ENCODE data around the gene AHCY.

The AHCY gene

DNA sequence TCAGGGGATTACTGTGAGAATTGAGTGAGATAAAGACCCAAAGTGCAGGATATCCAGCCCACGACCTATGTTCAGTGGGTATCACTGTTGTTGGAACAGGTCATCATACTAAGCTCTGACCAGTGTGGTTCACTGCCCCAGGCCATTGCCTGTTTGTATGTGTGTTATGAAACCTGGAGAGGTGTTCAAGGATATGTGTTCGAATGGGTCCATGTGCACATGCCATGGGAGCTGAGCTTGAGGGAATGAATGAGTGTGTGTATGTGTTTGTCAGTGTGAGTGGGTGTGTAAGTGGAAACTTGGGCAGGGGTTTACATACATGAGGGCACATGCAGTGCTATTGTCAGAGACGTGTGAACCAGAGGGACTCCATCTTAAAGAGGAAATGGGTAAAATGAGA is 17.7 kb upstream of the AHCY start:
- Histone ChIP-seq H3K4me2 (ENCODE audit: low read length) (no peak overlapping the region), H3K4me1 (ENCODE audit: control insufficient read depth, insufficient read depth, low read length) (peaks cover 9% of the 10 kb centered on the region), H3K36me3 (ENCODE audit: insufficient read depth, low read length) (no peaks in the 10 kb centered on the region), H3K9me3 (replicated peaks; ENCODE audit: low read length) (no peaks in the 10 kb centered on the region), H3K9ac (ENCODE audit: low read depth, low read length) (no peak overlapping the region), H3K4me3 (ENCODE audit: low read length) (no peak overlapping the region), H3K27me3 (ENCODE audit: control insufficient read depth, insufficient read depth, low read length) (peaks cover 6% of the 10 kb centered on the region)

GRCh38 chr20:34318609-34319443 is 15.7 kb upstream of the AHCY start:
- Histone ChIP-seq H3K9ac (ENCODE audit: low read depth, low read length) (no peak overlapping the region), H3K27me3 (ENCODE audit: control insufficient read depth, insufficient read depth, low read length) (peaks cover 6% of the 10 kb centered on the region), H3K4me3 (ENCODE audit: low read length) (no peak overlapping the region), H3K4me1 (ENCODE audit: control insufficient read depth, insufficient read depth, low read length) (peaks cover 19% of the 10 kb centered on the region), H3K9me3 (replicated peaks; ENCODE audit: low read length) (no peaks in the 10 kb centered on the region), H3K36me3 (ENCODE audit: insufficient read depth, low read length) (no peaks in the 10 kb centered on the region), H3K4me2 (ENCODE audit: low read length) (no peak overlapping the region)

DNA sequence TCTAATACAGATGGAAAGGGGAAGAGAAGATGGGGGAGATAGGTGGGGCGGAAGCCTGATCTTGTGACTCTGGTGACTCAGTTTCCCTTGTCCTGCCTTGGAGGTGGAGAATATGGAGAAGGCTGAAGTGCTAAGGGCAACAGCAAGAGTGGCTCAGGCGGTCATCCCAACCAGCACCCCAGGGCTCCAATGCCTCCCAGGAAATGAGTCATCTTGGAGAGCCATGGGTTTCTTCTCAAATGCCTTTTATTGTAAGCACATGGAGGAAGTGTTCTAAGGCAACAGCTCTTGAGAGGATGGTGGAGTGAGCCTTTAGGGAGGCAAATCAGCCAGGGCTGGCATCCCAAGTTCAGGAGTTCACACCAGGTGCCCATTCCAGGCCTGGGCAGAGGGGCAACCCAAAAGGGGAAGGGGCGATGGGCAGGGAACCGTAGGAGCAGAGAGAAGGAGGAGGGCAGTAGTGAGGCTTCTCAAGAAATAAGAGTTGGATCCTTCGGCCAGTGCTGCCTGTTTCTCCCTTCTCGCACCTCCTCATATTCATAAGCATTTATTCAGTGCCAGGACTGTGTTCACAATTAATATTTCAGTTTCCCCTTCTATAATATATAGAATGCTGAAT is 13.2 kb upstream of the AHCY start:
- H3K9ac ChIP-seq (ENCODE audit: low read depth, low read length) = no peak overlapping the region
- peaks cover 5% of the 10 kb centered on the region for H3K27me3 ChIP-seq (ENCODE audit: control insufficient read depth, insufficient read depth, low read length)
- no peaks in the 10 kb centered on the region for H3K36me3 ChIP-seq (ENCODE audit: insufficient read depth, low read length)
- H3K4me1 ChIP-seq (ENCODE audit: control insufficient read depth, insufficient read depth, low read length) = peaks cover 31% of the 10 kb centered on the region
- H3K4me3 ChIP-seq (ENCODE audit: low read length) = peak overlapping the region; percentile 24
- no peaks in the 10 kb centered on the region for H3K9me3 ChIP-seq (replicated peaks; ENCODE audit: low read length)
- H3K4me2 ChIP-seq (ENCODE audit: low read length) = peak overlapping the region; percentile 39

- Histone ChIP-seq H3K4me2 (ENCODE audit: low read length) (no peak overlapping the region), H3K9me3 (replicated peaks; ENCODE audit: low read length) (no peaks in the 10 kb centered on the region), H3K4me3 (ENCODE audit: low read length) (no peak overlapping the region), H3K9ac (ENCODE audit: low read depth, low read length) (no peak overlapping the region), H3K36me3 (ENCODE audit: insufficient read depth, low read length) (no peaks in the 10 kb centered on the region), H3K4me1 (ENCODE audit: control insufficient read depth, insufficient read depth, low read length) (peaks cover 31% of the 10 kb centered on the region), H3K27me3 (ENCODE audit: control insufficient read depth, insufficient read depth, low read length) (peaks cover 3% of the 10 kb centered on the region)
Measured at GRCh38 chr20:34315236-34315635, 12.1 kb upstream of the AHCY start.

DNA sequence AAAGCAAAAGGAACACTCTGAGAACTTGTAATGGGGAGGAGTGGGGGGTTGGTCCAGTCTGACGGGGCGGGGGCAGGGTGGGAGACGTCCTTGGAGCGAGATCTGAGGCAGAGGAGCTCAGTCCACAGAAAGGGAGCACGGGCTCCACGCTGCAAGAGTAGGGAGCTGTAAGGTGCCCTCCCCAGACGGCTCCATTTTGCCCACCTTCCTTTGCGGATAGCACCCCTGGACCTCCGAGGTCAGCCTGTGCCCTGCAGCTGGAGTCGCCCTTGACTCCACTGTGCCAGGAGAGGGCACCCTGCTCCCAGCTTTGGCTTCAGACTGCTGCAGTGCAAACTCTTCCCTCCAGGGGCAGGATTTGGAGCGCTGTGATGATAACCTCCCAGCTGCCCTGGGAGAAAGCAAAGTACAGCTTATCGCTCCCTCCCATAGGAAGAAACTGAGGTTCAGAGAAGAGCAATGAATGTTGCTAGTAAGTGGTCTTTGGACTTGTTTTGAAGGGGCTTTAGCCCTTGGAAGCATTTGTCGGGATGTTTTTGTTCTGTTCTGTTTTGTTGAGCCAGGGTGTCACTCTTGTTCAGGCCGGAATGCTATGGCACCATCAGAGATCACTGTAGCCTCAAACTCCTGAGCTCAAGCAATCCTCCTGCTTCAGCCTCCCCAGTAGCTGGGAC is 9.5 kb upstream of the AHCY start:
- H3K27me3 ChIP-seq (ENCODE audit: control insufficient read depth, insufficient read depth, low read length) = peaks cover 3% of the 10 kb centered on the region
- H3K4me1 ChIP-seq (ENCODE audit: control insufficient read depth, insufficient read depth, low read length) = peaks cover 31% of the 10 kb centered on the region
- no peaks in the 10 kb centered on the region for H3K9me3 ChIP-seq (replicated peaks; ENCODE audit: low read length)
- H3K36me3 ChIP-seq (ENCODE audit: insufficient read depth, low read length) = no peaks in the 10 kb centered on the region
- peak overlapping the region; percentile 80 for H3K4me2 ChIP-seq (ENCODE audit: low read length)
- no peak overlapping the region for H3K9ac ChIP-seq (ENCODE audit: low read depth, low read length)
- peak overlapping the region; percentile 57 for H3K4me3 ChIP-seq (ENCODE audit: low read length)

- Histone ChIP-seq H3K9me3 (replicated peaks; ENCODE audit: low read length) (no peaks in the 10 kb centered on the region), H3K9ac (ENCODE audit: low read depth, low read length) (peak overlapping the region; percentile 6), H3K4me2 (ENCODE audit: low read length) (peak overlapping the region; percentile 80), H3K4me1 (ENCODE audit: control insufficient read depth, insufficient read depth, low read length) (peaks cover 31% of the 10 kb centered on the region), H3K36me3 (ENCODE audit: insufficient read depth, low read length) (no peaks in the 10 kb centered on the region), H3K4me3 (ENCODE audit: low read length) (peak overlapping the region; percentile 57), H3K27me3 (ENCODE audit: control insufficient read depth, insufficient read depth, low read length) (peaks cover 3% of the 10 kb centered on the region)
Measured at GRCh38 chr20:34312024-34312460, 8.9 kb upstream of the AHCY start.

DNA sequence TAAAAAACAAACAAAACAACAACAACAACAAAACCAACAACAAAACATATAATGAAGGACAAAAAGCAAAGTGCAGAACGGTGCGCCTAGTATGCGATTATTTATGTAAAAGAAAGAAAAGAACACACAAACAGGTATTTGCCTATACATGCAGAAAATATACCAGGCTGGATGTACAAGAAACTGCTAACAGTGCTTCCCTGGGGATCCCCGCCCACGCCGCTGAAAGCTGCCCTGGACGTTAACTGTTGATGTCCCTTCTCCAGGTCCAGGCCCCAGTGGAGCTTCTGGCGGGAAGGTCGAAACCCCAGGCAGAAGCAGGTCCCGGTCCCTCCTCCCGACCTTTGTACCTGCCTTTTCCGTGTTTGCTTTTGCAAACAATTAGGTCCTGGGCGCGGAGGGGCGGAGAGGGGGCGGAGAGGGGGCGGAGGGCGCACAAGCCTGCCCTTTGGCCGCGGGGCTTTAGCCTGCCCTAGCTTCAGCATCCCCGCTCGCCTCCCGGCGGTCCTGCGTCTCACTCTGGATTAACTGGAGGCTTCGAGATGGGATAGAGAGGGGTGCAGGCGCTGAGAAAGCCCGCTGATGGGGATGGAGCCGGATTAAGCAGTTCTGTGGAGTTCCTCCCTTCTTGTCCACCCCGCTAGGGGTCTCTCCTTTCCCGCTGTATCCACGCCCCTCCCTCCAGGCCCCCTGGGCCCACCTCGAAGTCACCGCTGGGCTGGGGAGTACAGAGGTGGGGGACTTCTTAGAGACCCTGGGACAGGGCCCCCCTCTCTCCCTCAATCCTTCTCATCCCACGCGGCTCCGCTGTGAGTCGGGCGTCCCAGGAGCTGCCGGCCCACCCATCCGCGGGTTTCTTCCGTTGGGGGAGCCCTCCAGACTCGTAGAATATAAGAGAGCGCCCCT is 8.2 kb upstream of the AHCY start:
- peak overlapping the region; percentile 6 for H3K9ac ChIP-seq (ENCODE audit: low read depth, low read length)
- H3K36me3 ChIP-seq (ENCODE audit: insufficient read depth, low read length) = no peaks in the 10 kb centered on the region
- peak overlapping the region; percentile 44 for H3K4me3 ChIP-seq (ENCODE audit: low read length)

DNA sequence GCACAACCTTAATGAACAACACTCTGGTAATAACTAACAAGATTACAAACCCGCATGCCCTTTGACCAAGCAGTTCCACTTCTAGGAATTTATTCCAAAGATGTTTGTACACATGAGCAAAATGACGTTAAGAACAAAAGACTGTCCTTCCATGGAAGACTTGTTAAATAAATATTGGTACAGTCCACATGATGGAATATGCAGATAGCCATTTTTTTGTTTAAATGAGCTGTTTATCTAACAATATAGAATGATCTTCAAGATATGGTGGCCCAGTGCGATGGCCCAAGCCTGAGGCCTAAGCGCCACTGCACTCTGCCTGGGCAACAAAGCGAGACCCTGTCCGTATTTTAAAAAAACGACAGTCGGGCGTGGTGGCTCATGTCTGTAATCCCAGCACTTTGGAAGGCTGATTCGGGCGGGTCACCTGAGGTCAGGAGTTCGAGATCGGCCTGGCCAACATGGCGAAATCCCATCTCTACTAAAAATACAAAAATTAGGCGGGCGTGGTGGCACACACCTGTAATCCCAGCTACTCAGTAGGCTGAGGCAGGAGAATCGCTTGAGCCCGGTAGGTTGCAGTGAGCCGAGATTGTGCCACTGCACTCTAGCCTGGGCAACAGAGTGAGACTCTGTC is 7.4 kb upstream of the AHCY start:
- Histone ChIP-seq H3K9ac (ENCODE audit: low read depth, low read length) (no peak overlapping the region), H3K4me1 (ENCODE audit: control insufficient read depth, insufficient read depth, low read length) (peaks cover 20% of the 10 kb centered on the region), H3K36me3 (ENCODE audit: insufficient read depth, low read length) (no peaks in the 10 kb centered on the region), H3K4me3 (ENCODE audit: low read length) (no peak overlapping the region), H3K9me3 (replicated peaks; ENCODE audit: low read length) (no peaks in the 10 kb centered on the region), H3K27me3 (ENCODE audit: control insufficient read depth, insufficient read depth, low read length) (peaks cover 3% of the 10 kb centered on the region), H3K4me2 (ENCODE audit: low read length) (no peak overlapping the region)

More for the DNA sequence above, 8.2 kb upstream of the AHCY start:
- H3K9me3 ChIP-seq (replicated peaks; ENCODE audit: low read length) = no peaks in the 10 kb centered on the region
- peaks cover 3% of the 10 kb centered on the region for H3K27me3 ChIP-seq (ENCODE audit: control insufficient read depth, insufficient read depth, low read length)
- peaks cover 27% of the 10 kb centered on the region for H3K4me1 ChIP-seq (ENCODE audit: control insufficient read depth, insufficient read depth, low read length)
- H3K4me2 ChIP-seq (ENCODE audit: low read length) = peak overlapping the region; percentile 80

DNA sequence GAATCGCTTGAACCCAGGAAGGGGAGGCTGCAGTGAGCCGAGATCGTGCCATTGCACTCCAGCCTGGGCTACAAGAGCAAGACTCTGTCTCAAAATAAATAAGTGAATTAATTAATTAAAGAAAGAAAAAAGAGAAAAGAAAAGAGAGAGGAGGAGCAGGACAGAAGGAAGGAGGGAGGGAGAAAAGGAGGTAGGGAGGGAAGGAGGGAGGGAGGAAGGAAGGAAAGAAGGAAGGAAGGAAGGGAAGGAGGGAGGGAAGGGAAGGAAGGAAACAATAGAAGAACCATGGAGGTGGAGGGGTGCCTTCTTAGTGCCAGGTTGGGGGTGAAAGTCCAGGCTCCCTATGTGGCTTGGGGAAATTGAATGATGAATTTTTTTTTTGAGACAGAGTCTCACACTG is 6.5 kb upstream of the AHCY start:
- Histone ChIP-seq H3K9me3 (replicated peaks; ENCODE audit: low read length) (no peaks in the 10 kb centered on the region), H3K27me3 (ENCODE audit: control insufficient read depth, insufficient read depth, low read length) (peaks cover 3% of the 10 kb centered on the region), H3K9ac (ENCODE audit: low read depth, low read length) (no peak overlapping the region), H3K36me3 (ENCODE audit: insufficient read depth, low read length) (no peaks in the 10 kb centered on the region), H3K4me3 (ENCODE audit: low read length) (no peak overlapping the region), H3K4me1 (ENCODE audit: control insufficient read depth, insufficient read depth, low read length) (peaks cover 20% of the 10 kb centered on the region), H3K4me2 (ENCODE audit: low read length) (no peak overlapping the region)

- Histone ChIP-seq H3K27me3 (ENCODE audit: control insufficient read depth, insufficient read depth, low read length) (no peaks in the 10 kb centered on the region), H3K4me1 (ENCODE audit: control insufficient read depth, insufficient read depth, low read length) (peaks cover 19% of the 10 kb centered on the region), H3K36me3 (ENCODE audit: insufficient read depth, low read length) (no peaks in the 10 kb centered on the region), H3K9ac (ENCODE audit: low read depth, low read length) (no peak overlapping the region), H3K4me2 (ENCODE audit: low read length) (no peak overlapping the region), H3K9me3 (replicated peaks; ENCODE audit: low read length) (no peaks in the 10 kb centered on the region), H3K4me3 (ENCODE audit: low read length) (no peak overlapping the region)
Measured at GRCh38 chr20:34305333-34306230, 2.4 kb upstream of the AHCY start.
